GM18517 (cell line): ENCODE measurements around the gene HECTD4.
"Not testable (repeated sequence)": the region's sequence is repeated elsewhere in the genome, so short reads cannot be mapped to it uniquely, and the experiment has no call there.

Source experiments
- ATAC-seq: cut with Tn5 transposase; IDR thresholded peaks from one replicate; pipeline ENCODE4 v1.9.1; 2021; ENCODE audit warnings: mild to moderate bottlenecking, moderate library complexity; ENCODE audit not compliant: unreplicated experiment

HECTD4 gene

DNA sequence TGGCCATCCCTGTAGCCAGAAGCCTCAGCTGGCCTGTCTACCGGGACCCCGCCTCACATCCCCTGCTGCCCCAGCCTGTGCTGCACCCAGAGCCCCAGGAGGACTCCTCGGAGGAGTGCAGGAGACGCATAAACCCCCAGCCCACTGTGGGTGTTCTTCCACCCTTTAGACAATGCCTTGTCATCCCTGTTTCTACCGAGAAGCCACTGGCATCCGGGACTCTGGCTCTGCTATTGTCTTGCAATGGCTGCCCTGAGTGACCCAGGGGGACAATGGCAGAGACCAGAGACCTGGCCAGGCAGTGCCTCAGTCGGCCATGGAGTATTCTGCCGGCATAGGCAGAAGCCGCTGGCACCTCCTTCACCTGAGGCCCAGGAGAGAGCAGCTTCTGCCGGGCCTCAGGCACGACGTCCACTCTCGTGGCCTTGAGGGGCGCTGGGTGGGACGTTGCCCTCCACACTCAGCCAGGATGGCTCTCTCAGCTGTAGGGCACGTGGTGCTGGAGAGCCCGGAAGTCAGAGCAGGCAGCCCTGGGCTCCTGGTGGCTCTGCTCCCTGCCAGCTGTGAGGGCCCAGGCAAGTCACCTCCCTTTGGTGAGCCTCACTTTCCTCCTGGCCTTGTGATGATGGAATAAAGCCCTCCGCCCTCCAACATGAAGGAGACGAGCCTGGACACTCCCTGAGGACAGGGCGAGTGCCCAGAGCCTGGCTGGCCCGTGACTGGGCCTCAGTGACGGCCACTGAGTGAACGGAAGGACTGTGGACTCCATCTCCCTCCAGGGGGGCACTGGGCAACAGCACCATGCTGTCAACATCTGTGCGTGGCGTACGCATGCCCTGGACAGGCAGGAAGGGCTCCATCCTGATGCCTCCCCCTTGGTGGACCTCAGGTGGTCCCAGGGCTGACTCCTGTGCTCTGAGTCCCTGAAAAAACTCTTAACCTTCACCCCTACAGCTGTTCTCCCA is 215.9 kb downstream of the HECTD4 start:
- no peak for ATAC-seq

DNA sequence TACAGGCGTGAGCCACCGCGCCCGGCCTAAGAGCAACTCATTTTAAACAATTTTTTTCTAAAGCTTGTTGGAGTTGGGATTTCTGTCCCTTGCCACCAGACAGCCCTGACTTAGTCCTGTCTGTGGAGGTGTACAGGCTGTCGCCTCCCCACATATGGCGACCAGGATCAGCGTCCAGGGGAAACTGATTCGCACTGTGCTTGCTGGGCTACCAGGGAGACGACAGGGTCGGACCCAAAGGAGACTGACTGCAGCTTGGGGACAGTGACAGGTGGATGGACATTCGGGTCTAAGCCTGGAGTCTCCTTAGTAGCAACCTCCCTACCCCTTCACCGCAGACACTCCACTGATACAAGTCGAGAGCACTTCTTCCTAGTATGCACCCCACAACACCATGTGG is 216.6 kb downstream of the HECTD4 start:
- no peak for ATAC-seq

DNA sequence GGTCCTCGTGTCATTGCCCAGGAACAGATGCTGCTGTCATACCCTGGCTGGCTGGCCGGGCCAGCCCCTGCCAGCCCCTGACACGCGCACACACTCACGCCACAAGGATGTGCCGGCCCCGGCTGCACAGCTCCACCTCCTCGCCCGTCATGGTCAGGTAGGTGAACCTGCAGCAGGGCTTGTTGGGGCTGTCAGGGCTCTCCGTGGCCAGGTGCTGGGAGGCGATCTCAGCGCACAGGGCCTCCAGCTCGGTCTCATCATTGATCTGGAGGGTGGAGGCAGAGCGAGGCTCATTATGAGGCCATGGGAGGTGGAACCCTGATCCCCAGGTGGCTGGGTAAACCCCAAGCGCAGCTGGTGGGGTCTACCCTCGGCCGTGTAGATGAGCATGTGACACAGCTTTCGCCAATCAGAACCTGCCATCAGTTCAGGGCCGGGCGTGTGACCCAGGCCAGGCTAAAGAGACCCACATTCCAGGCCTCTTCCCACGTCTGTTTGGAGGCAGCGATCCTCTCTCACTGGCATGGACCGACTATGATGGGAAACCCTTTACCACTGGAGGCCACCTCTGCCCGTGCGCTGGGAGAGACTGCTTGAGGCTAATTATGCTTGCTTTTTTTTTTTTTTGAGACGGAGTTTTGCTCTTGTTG is 218.1 kb downstream of the HECTD4 start:
- no peak for ATAC-seq

DNA sequence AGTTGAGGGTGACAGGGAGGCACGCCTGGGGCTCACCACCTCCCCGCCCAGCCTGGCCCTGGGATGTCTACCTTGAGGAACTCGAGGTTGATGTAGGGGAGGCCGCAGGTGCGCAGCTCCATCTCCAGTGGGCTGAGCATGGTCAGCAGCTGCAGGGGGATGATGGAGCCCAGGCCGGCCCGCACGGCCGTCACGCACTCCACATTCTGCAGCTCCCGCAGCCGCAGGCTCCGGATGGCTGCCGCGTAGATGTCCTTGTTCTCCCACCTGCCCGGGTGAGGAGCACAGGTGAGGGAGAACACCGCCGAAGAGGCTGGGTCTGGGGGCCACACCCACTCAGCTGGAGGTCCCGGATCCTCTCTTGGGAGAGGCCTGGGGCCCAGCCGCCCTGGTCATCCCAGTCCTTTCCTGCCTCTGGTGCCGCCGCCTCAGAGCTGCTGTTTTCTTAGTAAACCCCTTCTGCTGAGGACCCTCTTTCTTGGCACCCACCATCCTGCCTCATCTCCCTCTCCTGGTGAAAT is 218.7 kb downstream of the HECTD4 start:
- ATAC-seq: no peak

DNA sequence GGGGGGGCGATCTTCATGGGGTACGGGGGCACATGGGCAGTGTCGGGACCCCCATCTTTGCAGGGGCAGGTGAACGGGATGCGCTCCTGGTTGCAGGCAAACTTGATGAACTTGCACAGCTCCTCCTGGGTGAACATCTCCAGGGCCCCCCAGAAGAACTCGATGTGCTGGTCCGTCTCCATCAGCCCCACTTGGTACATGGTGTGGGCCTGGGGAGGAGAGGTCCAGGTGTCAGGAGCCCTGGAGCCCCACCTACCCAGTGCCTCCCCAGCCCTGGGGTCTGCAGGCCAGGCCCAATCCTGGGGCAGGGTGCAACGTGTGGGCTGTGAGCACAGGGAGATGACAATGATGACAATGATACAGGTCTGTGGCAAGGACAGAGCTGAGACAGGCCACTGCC is 219.2 kb downstream of the HECTD4 start:
- no peak for ATAC-seq

DNA sequence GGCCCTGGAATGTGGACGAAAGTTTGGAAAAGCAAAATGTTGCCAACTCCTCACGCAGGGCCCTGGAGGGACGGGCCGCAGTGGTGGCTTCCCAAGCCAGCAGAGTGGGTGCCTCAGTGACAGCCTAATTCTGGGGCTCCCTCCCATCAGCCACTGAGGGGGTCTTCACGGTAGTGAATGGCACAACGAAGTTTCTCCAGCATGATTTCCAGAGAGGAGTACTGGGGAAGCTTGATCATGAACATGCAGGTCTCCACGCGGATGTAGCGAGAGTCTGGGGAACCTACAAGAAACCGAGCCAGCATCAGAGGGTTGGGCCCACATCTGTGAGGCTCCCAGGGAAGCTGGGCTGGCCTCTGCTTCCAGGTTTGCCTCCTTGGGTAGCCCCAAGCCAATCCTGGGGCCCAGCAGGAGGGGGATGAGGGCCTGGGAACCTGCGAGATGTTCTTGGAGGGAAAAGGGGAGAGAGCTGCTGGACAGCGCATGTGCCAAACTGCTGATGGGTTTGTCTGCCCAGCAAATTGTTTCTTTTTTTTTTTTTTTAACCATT is 219.9 kb downstream of the HECTD4 start:
- no peak for ATAC-seq

DNA sequence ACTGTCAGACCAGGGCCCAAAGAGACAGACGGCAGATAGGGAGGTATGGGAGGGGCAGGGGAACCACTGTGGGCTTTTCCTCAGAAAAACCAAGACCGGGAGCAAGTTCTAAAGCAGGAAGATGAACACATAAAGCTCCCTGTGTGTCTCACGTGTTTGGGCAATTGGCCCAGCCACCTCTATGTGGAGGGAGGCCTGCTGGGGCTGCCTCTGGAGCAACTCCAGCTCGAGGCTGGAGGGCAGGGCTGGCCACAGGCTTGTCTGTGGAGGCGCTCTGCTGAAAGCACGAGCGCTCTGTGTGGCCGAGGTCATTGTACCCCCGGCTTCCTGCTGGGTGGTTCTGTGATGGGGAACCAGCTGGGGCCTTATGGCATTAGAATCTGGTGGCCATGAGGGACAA is 220.5 kb downstream of the HECTD4 start:
- ATAC-seq: no peak

DNA sequence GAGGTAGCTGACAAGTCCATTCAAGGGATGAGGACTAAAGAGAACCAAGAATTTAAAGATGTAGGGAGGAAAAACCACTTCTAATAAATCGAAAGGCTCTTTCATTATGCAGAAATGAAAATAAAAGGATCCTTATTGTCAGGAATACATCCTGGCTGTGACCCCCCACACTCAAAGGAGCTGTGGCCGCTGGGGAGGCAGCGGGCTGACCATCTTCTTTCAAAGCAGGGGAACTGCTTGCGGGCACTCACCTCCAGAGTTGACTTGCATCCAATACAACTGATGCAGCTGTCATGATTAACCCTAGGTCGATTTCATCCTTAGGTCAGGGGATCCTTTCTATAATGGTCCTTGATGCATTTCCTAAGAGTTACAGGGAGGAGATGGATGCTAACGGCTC is 221.6 kb downstream of the HECTD4 start:
- ATAC-seq: no peak

DNA sequence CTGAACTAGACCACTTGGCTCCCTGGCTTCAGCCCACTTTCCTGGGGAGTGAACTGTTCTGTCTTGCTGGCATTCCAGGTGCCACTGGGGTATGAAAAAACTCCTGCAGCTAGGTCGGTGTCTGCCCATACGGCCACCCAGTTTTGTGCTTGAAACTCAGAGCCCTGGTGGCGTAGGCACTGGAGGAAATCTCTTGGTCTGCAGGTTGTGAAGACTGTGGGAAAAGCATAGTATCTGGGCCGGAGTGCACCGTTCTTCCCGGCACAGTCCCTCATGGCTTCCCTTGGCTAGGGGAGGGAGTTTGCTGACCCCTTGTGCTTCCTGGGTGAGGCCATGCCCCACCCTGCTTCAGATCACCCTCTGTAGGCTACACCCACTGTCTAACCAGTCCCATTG is 223.1 kb downstream of the HECTD4 start:
- no peak for ATAC-seq

DNA sequence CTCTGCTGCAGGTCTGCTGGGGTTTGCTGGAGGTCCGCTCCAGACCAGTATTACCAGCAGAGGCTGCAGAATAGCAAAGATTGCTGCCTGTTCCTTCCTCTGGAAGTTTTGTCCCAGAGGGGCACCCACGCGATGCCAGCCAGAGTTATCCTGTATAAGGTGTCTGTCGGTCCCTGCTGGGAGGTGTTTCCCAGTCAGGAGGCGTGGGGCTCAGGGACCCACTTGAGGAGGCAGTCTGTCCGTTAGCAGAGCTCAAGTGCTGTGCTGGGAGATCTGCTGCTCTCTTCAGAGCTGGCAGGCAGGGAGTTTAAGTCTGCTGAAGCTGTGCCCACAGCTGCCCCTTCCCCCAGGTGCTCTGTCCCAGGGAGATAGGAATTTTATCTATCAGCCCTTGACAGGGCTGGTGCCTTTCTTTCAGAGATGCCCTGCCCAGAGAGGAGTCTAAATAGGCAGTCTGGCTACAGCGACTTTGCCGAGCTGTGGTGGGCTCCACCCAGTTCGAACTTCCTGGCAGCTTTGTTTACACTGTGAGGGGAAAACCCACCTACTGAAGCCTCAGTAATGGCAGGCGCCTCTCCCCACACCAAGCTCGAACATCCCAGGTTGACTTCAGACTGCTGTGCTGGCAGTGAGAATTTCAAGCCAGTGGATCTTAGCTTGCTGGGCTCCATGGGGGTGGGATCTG is 223.6 kb downstream of the HECTD4 start:
- not testable (repeated sequence) for ATAC-seq

DNA sequence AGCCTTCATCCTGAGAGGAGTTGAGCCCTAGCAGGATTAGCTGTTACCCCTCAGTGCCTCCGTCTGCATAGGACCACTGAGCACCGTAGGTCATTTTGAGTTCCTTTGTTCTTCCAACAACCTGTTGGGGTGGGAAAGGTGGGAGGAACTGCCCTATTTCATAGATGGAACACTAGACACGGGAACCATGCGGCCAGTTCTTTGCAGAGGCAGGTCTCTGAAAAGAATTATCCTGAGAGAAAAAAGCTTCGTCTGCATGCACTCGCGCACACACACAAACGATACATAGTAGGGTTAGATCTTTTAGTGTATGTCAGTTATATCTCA is 228.4 kb downstream of the HECTD4 start:
- ATAC-seq: no peak

DNA sequence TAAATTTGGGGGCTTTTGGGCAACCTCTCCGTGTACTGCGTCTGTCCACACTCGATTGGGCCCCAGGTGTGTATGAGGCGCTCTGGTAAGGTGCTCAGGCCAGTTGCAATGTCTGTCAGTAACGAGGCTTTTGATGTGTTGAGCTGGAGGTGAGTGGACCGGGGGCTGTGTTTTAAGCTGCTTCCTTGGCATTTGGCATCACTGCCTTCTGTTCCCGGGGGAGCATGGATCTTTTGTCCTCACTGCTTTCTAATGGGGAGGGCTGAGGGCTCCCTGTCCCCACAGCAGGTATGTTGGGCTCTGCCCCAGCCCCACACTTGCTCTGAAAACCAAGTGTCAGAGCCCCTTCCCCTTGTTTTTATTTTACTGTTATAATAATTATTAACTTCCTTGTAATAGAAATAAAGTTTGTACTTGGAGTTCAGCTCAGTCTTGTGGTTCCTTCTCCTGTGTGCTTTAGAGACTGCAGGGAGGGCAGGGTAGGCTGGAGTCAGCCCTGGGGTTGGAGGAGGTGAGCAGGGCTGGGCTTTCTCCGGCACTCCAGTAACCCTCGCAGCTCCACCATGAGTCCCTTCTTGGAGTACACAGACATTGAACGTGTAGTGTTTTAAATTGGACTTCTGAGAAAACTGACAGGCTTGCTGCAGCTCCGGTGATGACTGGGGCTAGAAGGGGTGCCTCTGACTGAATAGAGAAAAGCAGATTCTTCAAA is 228.9 kb downstream of the HECTD4 start:
- no peak for ATAC-seq

DNA sequence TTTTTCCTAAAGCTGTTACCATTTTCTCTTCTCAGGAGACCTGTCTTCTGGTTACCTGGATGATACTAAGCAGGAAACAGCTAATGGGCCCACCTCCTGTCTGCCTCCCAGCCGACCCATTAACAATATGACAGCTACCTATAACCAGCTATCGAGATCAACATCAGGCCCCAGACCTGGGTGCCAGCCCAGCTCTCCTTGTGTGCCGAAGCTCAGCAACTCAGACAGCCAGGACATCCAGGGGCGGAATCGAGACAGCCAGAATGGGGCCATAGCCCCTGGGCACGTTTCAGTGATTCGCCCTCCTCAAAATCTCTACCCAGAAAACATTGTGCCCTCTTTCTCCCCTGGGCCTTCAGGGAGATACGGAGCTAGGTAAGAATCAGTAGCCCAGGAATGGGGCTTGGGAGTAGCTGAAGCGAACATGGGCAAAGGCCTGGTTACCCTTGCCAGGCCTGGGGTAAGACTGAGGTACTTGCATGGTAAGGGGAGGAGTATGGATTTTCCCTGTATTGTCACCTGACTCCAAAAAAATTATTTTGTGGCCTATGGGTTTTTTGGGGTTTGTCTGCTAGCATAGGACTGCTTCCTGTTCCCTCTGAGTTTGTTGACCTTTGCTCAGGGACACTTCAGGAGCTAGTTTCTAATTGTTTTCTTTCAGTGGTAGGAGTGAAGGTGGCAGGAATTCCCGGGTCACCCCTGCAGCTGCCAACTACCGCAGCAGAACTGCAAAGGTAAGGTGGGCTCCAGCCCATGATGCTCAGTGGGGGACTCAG is 230.3 kb downstream of the HECTD4 start:
- no peak for ATAC-seq

DNA sequence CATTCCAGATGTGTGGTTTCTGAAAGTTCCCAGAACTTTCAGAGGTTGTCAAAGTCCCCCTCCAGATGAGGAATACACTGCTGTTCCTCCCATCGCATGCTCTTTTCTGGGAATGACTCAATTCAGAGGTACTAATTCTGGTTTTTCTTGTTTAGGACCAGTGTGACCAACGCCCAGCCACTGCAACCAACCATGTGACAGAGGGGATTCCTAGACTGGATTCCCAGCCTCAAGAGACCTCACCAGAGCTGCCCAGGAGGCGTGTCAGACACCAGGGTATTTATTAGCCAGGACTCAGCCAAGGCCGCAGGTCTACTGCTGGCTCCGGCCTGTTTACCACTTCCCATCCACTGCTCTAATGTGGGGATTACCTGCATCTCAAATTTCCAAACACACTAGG is 232.6 kb downstream of the HECTD4 start:
- ATAC-seq: no peak

DNA sequence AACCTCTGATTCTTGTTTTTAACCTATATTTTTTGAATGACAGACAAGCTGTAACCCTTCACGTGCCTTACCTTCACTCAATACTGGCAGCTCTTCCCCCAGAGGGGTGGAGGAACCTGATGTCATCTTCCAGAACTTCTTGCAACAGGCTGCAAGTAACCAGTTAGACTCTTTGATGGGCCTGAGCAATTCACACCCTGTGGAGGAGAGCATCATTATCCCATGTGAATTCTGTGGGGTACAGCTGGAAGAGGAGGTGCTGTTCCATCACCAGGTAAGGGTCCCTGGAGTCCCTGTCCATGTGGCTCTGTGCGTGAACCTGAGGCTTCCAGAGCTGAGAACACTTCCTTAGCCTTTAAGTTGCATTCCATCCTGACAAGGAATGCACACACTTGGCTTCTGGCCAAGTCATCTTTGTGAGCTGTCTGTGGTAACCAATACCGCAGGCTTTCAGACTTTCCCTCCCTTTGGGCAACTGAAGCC is 234.2 kb downstream of the HECTD4 start:
- no peak for ATAC-seq

DNA sequence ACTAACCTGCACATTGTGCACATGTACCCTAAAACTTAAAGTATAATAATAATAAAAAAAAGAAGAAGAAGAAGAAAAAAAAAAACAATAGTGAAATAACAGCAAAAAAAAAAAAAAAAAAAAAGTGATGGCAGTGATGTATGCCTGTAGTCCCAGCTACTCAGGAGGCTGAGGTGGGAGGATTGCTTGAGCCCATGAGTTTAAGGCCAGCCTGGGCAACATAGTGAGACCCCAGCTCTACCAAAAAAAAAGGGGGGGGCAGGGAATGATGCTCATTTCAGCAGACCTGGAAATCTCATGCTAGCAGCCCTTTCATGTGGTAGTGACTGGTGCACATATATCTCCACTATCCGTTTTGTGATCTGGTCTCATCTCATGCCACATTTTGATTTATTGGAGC is 236.1 kb downstream of the HECTD4 start:
- no peak for ATAC-seq

DNA sequence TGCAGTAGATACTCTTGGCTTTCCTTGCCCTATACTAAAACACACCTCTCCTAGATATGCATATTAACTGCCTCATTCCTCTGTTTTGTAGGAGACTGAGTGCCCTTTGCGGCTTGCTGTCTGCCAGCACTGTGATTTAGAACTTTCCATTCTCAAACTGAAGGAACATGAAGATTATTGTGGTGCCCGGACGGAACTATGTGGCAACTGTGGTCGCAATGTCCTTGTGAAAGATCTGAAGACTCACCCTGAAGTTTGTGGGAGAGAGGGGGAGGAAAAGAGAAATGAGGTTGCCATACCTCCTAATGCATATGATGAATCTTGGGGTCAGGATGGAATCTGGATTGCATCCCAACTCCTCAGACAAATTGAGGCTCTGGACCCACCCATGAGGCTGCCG is 241.5 kb downstream of the HECTD4 start:
- no peak for ATAC-seq

DNA sequence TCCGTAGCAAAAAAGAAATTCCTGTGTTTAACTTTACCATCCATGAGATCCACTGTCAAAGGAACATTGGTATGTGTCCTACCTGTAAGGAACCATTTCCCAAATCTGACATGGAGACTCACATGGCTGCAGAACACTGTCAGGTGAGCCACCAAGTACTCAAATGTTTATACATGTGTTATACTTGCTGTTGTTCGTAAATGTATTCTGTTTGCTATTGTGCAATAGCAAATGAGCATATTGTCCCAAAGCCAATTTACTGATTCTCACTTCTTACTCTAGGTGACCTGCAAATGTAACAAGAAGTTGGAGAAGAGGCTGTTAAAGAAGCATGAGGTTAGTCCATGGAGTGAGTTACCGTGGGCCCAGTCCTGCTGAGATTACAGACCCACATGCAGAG is 247.5 kb downstream of the HECTD4 start:
- no peak for ATAC-seq

DNA sequence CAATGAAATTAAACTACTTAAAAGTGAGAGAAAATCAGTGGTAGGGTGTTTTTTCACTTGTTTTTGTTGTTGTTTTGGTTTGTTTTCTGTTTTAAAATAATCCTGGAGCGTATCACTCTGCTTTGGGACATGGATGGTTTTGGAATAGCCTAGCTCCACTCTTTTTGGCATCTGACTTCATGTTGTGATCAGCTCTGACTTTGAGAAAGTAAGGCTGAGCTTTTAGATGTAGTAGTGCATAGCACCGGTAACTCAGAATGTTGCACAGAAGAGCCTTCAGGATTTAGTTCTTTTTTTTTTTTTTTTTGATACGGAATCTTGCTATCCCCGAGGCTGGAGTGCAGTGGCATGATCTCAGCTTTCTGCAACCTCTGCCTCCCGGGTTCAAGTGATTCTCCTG is 248.8 kb downstream of the HECTD4 start:
- no peak for ATAC-seq

DNA sequence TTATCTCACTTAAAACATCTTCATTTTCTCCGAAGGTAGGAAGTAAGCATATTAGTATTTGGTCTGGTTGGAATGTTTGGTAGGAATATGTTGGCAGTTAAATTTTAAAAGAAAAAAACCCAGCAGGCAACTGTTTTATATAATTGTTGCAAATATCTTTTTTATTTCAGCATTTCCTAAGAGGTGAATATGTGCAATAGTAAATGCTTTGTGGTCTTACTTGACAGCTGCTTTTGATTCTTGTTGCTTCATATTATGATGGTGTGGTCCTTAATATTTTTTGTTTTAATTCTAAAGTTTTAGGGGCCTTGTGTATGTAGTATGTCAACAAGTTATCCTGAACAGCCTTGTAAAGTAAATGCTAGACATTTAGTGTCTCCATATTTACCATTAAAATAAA is 250.5 kb downstream of the HECTD4 start:
- no peak for ATAC-seq
